GM18867 (cell line): ENCODE data around the gene SLC41A3.

Source experiments
- ATAC-seq: cut with Tn5 transposase; IDR thresholded peaks from one replicate; pipeline ENCODE4 v1.9.1; 2021; ENCODE audit warnings: mild to moderate bottlenecking, moderate library complexity; ENCODE audit not compliant: unreplicated experiment

SLC41A3 gene

DNA sequence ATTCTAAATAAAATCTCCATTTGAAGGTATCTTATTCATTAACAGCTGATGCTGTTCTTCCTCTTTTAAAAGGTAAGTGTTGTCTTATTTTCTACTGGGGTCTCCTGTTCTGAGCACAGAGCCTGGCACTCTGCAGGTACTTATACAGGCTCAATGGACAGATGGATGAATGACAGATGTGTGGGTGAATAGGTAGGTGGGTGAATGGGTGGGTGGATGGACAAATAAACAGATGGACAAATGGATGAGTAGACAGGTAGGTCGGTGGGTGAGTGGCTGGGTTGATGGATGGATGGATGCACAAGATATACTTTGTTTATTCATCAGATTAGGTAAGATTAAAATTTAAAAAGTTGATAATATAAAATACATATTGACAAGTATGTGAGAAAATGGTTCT, 53.5 kb downstream of the SLC41A3 start:
- ATAC-seq = no peak

DNA sequence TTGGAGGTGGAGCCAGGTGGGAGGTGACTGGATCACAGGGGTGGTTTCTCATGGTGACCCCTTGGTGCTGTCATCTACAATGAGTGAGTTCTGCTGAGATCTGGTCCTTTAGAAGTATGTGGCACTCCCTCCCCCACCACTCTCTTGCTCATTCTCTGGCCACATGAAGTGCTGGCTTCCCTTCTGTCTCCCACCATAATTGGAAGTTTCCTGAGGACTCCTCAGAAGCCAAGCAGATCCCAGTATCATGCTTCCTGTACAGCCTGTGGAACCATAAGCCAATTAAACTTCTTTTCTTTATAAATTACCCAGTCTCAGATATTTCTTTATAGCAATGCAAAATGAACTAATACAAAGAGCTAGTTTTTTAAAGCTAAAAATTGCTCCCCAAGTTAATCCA, 54.7 kb downstream of the SLC41A3 start:
- no peak for ATAC-seq

DNA sequence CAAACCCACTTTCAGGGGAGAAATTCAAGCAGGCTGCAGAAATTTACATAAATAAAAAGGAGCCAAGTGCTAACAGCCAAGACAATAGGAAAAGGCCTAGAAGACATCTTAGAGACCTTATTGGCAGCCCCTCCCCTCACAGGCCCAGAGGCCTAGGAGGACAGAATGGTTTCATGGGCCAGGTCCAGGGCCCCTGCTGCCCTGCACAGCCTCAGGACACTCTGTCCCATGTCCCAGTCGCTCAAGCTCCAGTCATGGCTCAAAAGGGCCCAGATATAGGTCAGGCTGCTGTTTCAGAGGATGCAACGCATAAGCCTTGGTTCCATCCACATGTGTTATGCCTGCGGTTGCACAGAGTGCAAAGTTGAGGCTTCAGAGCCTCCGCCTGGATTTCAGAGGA, 55.8 kb downstream of the SLC41A3 start:
- ATAC-seq = no peak

DNA sequence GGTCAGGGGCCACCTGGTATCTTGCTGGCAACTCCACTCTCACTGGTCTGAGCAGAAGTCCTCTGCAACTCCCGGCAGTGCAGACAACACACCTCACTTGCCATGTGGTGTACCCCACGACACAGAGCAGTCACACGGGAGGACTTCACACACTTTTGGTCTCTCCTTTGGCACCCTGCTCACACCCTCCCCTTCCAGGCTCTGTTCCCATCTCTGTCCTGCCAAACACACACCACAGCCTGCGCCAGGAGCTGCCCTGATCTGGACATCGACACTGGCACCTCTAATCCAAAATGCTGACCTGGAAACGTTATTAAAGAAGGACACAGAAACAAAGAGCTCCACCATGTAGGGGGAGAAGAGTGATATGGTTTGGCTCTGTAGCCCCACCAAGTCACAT, 57.2 kb downstream of the SLC41A3 start:
- ATAC-seq = no peak

DNA sequence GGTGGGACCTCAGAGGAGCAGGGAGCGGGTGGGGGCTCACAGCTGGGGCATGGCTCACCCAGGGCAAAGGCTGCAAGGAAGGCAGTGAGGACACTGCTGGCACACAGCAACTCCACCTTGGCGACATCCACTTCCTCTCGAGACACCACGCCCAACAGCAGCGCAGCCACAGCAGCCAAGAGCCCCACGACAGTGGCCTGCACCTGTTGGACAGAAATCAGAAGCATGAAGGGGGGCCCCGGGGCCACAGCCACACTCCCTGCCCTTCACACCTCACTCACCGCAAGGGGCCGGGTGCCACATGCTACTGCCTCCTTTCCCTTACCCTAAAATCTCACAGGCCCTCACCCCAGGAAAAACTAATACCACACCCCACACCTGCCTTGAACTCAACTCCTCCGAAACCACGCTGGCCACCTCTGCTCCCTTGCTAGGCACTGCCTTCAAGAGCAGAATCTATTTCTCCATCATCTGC, 57.6 kb downstream of the SLC41A3 start:
- no peak for ATAC-seq

DNA sequence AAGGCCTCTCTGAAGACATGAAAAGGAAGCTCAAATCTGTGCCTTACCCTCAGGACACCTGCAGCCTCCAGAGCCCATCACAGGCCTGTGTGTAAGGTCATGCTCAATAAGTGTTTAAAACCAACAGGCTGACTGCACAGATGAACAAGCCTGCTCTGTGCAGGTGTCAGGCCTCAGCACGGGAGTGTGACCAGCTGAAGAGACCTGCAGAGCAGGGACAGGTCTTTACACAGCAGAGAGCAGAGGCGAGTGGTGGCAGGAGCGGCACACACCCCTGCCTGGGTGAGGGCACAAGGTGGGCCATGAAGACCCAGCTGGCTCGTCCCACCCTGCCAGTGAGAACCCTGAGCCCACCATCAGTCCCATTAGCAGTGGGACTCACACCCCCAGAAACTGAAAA, 58.1 kb downstream of the SLC41A3 start:
- ATAC-seq = no peak

DNA sequence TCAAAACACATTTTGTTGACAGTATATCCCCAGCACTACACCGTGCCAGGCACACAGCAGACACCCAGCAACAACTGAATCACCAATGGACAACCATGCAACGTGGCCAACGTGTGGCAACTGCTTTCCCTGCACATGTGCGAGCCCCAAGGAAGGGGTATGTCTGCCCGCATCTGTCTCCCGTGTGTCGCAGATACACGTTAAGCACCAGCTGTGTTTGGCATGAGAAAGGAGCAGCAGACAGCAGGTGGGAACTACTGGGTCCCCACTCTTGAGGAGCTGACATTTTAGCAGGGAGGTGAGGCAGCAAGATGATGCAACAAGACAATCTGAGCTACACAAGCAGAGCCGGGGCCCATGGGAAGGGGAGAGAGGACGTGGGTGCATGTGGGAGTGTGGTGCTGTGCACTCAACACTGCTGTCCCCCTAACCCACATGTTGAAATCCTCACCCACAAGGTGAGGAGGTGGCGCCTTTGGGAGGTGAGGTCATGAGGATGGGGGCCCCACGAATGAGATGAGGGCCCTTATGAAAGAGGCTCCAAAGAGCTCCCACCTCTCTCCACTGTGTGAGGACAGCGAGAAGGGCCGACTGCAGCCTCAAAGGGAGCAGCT, 58.7 kb downstream of the SLC41A3 start:
- no peak for ATAC-seq

DNA sequence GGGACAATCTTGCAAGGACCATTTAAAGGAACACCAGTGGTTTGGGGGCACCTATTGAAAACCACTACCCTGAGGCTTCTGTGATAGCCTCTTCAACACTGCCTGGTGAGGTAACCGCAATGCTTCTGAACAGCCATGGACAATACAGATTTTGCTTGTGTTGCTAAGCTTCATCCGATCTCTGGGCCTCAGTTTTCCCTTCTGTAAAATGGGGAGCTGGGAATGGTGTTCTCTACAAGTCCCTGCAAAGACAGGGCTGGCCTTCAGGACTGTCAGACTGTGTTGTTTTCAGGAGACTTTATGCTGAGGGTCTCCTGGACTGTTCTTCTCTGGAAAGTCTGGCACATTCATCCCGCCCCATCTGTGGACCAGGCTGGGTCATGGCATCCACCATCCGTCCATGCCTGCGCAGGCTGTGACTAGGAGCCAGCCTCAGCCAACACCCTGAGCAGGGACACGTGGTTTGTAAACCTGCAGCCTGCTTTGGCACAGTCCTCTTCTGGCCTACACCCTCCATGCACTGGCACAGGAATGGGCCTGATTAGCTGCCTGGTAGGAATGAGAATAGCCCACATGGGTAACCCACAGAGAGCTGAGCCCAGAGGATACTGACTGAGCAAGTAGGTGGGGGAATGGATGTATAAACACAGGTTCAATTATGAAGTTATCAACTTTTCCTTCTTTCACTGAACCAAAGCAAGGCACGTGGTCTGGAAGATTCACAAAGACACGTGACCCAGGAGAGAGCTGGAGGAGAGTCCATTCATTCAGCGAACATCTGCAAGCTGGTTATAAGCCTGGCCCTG, 59.7 kb downstream of the SLC41A3 start:
- no peak for ATAC-seq

DNA sequence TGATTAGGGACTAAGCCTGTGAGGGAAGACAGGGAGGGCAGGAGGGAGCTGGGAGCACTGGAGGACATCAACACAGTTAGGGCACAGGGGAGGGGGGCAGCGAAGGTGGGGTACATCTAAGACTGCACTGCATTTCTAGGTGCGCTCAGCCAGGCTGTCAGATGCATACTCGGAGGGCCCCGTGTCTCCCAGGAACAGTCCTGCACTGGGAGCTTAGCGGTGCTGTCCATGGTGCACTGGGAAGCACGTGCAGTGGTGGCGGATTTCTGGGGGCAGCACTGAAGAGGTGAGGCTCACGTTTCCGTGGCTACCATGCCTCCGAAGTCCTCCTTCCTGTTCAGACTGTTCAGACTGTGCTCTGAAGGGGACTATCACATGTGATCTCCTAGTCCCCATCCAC, 60.5 kb downstream of the SLC41A3 start:
- ATAC-seq = no peak

DNA sequence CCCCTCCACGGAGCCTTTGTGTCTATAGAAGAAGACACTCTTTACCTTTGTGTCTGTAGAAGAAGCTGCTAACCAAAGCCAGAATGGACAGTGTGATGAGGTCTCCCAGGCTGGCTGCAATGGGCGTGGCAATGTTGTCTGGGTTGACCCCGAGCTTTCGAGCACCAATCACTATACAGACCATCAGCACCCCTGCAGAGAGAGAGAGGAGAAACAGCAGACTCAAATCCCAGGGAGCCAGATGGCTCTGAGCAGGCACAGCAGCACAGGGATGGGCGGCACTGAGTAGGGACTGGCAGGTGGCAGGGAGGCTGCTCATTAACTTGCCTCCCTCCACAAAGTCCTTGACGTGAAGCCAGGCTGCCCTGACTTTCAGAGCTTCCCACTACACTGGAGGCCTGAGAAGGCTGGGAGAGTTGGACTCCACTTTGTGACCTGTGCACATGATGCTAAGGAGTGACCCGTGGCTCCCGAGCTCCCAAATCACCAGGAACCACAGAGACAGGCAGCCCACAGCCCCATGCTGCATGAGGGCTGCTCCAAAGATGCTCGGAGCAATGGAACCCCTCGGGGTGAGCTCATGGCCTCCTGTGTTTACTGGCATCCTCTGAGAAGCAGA, 61.1 kb downstream of the SLC41A3 start:
- no peak for ATAC-seq

DNA sequence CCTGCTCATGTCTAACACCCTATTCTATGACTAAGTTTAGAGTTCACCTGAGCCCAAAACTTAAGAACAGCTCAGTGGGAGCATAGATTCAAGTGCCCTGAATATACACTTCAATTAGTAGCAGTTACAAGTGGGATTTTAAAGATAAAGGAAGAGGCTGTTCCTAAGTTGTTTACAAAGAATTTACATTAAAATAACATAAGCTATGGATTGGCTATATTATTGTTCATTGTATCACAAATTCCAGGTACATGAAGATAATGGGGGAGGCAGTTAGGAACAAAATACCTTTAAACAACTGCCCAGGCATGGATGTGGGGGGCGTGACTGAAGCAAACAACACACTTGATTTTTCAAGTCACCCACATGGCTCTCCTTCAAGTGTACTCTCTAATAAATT, 62.2 kb downstream of the SLC41A3 start:
- no peak for ATAC-seq

DNA sequence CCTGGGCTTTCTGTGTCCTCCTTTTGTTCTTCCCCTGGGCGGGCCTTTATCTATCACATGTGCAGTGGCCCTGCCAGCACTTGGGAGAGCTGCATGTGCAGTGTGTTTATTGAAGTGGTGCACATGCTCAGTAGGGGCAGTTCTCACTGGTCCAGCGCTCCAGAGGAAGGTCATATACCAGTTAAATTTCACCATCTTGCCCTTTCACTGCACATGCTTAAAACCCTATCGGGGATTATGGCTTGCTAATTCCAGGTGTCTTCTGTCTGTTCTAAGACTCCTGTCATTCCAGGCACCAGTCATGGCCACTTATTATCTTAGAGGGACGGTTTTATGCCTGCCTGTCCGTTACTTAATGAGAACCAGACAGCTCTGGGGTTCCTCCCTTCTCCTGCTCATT, 62.7 kb downstream of the SLC41A3 start:
- ATAC-seq = no peak

DNA sequence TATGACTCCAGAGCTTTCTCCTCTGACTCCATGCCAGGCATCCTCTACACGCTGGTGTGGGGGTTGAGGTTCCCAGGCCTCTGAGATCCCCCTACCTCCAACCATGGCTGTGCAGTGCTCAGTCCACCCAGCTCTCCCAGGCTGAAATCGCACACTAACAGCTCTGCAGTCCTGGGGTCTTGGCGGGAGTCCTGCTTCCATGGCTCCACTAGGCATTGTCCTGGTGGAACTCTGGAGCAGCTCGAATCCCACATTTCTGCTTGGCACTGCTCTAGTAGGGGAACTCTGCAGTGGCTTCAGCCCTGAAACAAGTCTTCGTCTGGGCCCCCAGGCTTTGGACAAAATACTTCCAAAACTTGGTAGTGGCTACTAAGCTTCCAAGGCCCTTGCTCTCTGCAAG, 64.2 kb downstream of the SLC41A3 start:
- no peak for ATAC-seq

DNA sequence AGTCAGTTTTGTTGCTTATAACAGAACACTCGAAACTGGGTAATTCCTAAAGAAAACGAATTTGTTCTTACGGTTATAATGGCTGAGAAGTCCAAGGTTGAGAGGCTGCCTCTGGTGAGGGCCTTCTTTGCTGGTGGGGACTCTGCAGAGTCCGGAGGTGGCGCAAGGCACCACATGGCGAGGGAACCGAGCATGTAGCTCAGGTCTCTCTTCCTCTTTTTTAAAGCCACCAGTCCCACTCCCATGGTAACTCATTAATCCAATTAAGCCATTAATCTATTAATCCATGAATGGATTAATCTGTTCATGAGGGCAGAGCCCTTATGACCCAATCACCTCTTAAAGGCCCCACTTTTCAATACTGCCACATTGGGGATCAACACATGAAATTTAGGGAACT, 64.9 kb downstream of the SLC41A3 start:
- no peak for ATAC-seq

DNA sequence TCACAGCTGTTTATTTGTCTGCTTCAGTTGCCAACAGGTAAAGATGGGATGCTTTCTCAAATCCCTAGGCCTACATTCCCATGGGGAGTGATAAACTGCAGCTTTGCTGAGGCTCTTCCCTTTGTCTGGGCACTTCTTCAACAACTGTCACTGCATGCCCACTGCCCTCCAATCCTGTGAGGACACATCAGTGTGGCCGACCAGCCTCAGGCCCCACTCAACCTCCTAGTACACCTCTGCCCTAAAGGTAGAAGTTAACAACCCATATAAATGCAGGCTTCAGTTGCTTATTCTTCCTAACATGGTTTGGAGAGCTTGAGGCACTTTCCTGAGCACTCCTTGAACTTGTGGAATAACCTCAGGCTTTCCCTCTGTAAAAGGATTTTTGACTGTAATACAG, 65.4 kb downstream of the SLC41A3 start:
- no peak for ATAC-seq

DNA sequence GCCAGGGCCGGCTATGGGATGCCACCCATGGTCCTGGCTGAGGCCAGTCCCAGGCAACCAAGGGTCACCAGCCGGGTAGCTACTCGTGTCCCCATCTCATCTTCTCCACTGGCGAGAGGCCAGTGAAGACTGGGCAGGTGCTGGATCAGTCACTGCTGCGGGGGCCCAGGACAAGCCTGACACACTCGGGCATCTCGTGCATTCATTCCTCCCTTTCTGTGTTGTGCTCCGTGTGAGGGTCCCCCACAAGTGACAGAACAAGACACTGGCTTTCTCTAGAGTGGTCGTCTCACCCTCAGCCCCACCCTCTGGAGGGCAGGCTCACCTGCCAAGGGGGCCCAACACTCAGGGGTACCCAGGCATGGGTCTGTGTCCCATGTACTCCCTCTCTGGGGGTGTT, 66.6 kb downstream of the SLC41A3 start:
- no peak for ATAC-seq

DNA sequence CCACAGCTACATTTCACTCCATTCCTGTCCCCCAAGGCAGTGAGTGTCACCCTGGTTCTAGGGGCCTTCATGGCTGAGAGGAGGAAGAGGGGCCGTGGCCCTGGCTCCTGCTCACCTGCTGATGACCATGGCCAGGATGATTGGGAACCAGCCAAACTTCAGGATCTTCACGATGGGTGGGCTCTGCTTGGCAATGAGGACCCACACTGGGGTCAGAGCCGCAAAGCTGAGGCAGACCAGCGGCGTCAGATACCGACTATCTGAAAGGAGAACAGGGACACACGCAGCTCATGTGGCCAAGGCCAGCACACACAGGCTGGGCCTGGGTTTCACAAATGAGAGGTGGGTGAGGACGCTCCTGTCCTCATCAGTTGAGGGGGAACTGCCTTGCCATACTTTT, 67.3 kb downstream of the SLC41A3 start:
- no peak for ATAC-seq

DNA sequence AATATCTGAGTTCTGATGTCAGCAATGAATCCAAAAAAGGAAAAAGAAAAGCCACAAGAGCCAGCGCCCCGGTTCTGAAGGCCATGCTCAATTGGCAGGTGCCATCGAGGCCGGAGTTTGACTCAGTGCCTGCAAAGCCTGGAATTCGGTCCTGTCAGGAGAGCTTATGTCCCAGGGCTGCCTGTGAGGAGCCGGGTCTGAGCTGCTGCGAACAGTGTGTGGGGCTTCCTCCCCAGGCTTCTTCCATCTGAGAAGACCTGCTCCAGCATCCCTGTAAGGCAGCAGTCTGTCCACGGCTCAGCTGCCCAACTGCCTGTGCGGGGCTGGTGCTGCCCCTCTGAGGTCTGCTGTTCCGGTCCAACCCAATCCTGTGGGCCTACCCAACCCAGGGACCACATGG, 68.8 kb downstream of the SLC41A3 start:
- no peak for ATAC-seq

DNA sequence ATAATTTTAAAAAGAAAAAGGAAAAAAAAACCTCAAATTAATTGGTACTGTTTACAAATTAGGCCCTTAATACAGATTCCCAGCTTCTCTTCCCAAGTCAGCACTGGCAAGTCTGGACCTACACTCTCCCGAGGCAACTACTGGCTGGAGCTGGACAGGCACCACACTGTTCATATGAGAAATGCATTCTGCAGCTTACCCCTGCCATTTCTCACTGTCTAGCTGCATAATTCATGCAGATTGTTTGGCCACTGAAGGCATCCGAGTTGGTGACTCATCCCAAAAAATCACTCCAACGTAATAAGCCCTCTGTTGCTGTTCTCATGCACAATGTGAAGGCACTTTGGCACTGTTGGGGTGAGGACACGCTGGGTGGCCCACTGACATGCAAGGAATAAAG, 69.7 kb downstream of the SLC41A3 start:
- ATAC-seq = no peak

DNA sequence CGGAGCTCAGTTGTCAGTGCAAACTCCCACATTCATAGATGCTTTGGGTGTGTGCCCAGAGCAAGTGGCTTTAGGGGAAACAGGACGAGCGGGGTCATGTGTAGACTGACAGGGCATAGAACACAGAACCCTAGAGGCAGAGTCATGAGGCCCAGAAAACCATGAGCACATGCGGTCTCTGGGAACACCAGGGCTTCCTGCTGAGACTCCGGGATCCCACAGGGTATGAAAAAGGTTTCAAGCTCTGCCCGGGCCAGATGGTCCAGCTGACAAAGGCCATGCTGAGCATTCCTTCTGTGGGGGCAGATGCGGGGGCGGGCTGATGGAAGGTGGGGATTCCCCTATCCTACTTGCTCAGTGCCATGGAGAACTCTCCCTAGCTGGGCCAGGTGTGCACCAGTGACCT, 70.2 kb downstream of the SLC41A3 start:
- no peak for ATAC-seq

DNA sequence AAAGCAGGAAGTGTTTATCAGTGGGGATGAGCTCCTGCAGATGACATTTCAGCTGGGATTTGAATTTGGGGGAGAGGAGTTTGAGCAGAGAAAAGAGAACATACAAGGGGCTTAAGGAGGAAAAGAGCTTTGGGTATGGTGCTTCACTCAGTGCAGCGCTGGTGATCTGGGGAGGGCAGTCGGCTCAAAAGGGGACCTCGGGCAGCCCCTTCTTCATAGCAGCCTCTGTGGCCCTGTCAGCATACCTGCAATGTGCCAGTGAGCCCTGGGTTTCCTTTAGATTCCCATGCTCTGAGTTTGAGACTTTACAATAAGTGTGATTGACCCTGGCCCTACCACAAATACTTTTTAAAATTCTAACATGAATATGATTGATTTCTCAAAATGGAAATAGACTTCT, 74.7 kb downstream of the SLC41A3 start:
- ATAC-seq = no peak

DNA sequence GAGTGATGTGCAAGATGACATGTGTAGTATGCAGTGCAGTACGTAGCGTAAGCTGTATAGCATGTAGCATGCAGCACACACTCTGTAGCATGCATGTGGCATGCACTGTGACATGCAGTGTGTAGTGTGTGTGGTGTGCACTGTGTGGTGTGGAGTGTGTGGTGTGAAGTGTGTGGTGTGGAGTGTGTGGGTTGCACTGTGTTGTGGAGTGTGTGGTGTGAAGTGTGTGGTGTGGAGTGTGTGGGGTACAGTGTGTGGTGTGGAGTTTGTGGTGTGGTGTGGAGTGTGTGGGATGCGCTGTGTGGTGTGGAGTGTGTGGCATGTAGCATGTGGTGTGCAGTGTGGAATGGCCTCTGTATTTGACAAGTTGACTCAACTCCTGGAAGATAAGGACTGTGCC, 75.7 kb downstream of the SLC41A3 start:
- ATAC-seq = no peak
